CD14-positive monocyte (primary cell): Measurements from ENCODE around the gene ZAP70. TPM values are rescaled to one million over a fixed set of nuclear protein-coding genes. Genes with fewer than 3 reads are reported as not detected.

Experiments
- DNase-seq, 3 donors: peaks; one replicate each; pipeline ENCODE4 v3.0.0-alpha.2; 2011 to 2022
- H2AFZ ChIP-seq: 2 replicates; pipeline ENCODE4 v1.6.0; 2012; ENCODE audit warnings: mild to moderate bottlenecking, low read depth, low read length, inconsistent platforms; ENCODE audit not compliant: insufficient read depth, poor library complexity, severe bottlenecking
- H3K27ac ChIP-seq, 2 donors: 1 replicate in 1 of 2; 2 replicates in 1 of 2; pipeline ENCODE4 v1.5.1; 2012 to 2013; ENCODE audit warnings: low read length in 2 of 2, control low read depth in 1 of 2, inconsistent platforms in 1 of 2, low read depth in 1 of 2, mild to moderate bottlenecking in 1 of 2
- H3K27me3 ChIP-seq, 2 donors: one replicate each; pipeline versions ENCODE4 v1.6.0 to v1.6.1; 2011 to 2013; ENCODE audit warnings: low read length in 2 of 2; ENCODE audit not compliant: control insufficient read depth in 2 of 2, insufficient read depth in 2 of 2
- H3K36me3 ChIP-seq, 2 donors: replicated peaks in 1 of 2; 1 replicate in 1 of 2; 2 replicates in 1 of 2; pipeline versions ENCODE4 v1.5.1 to v1.6.1; 2012 to 2013; ENCODE audit warnings: low read length in 2 of 2, control low read depth in 1 of 2, inconsistent platforms in 1 of 2, mild to moderate bottlenecking in 1 of 2; ENCODE audit not compliant: insufficient read depth in 2 of 2, control insufficient read depth in 1 of 2
- H3K4me1 ChIP-seq, 2 donors: 1 replicate in 1 of 2; 2 replicates in 1 of 2; pipeline versions ENCODE4 v1.5.1 to v1.6.1; 2012 to 2013; ENCODE audit warnings: low read length in 2 of 2, control low read depth in 1 of 2, inconsistent platforms in 1 of 2, mild to moderate bottlenecking in 1 of 2, moderate library complexity in 1 of 2; ENCODE audit not compliant: insufficient read depth in 2 of 2, control insufficient read depth in 1 of 2
- H3K4me2 ChIP-seq: replicated peaks from 2 replicates; pipeline ENCODE3; 2012; ENCODE audit warnings: low read length, moderate library complexity, mild to moderate bottlenecking; ENCODE audit not compliant: poor library complexity, severe bottlenecking; ENCODE audit errors: extremely low read depth
- H3K4me3 ChIP-seq, 3 experiments: fragments of 200-600 bp in 1 of 3; sonication (generic) in 1 of 3; replicated peaks in 1 of 3; 1 replicate in 2 of 3; 2 replicates in 1 of 3; pipeline ENCODE4 v1.5.1; 2011 to 2013; ENCODE audit warnings: low read length in 3 of 3, mild to moderate bottlenecking in 3 of 3, control low read depth in 2 of 3, low read depth in 2 of 3, inconsistent platforms in 1 of 3, moderate library complexity in 1 of 3
- H3K79me2 ChIP-seq: 2 replicates; pipeline ENCODE4 v1.6.0; 2012; ENCODE audit warnings: mild to moderate bottlenecking, control low read depth, inconsistent platforms, low read length, moderate library complexity; ENCODE audit not compliant: insufficient read depth
- H3K9ac ChIP-seq: 2 replicates; pipeline ENCODE4 v1.6.0; 2017; ENCODE audit warnings: low read length, mild to moderate bottlenecking; ENCODE audit not compliant: insufficient read depth, poor library complexity, severe bottlenecking
- H3K9me3 ChIP-seq, 2 donors: replicated peaks in 1 of 2; 1 replicate in 1 of 2; 2 replicates in 1 of 2; pipeline versions ENCODE4 v1.5.1 to v1.6.1; 2012 to 2013; ENCODE audit warnings: low read length in 2 of 2, control low read depth in 1 of 2; ENCODE audit not compliant: control insufficient read depth in 1 of 2, insufficient read depth in 1 of 2
- H4K20me1 ChIP-seq: 2 replicates; pipeline ENCODE4 v1.6.0; 2012; ENCODE audit warnings: mild to moderate bottlenecking, low read length, control low read depth, moderate library complexity; ENCODE audit not compliant: insufficient read depth
- H3K27ac Mint-ChIP-seq, 7 donors: one replicate each; pipeline ENCODE4 v1.8.0; 2020; ENCODE audit warnings: mild to moderate bottlenecking in 7 of 7, mixed read lengths in 7 of 7, moderate library complexity in 6 of 7, inconsistent platforms in 2 of 7
- H3K27me3 Mint-ChIP-seq, 3 donors: one replicate each; pipeline ENCODE4 v1.8.0; 2021 to 2022; ENCODE audit warnings: low read depth in 3 of 3, mild to moderate bottlenecking in 3 of 3, mixed read lengths in 3 of 3, moderate library complexity in 3 of 3, inconsistent platforms in 1 of 3
- H3K36me3 Mint-ChIP-seq, 2 donors: one replicate each; pipeline ENCODE4 v1.8.0; 2020; ENCODE audit warnings: mixed read lengths in 2 of 2, inconsistent platforms in 1 of 2, mild to moderate bottlenecking in 1 of 2
- H3K4me1 Mint-ChIP-seq: one replicate; pipeline ENCODE4 v1.8.0; 2020; ENCODE audit warnings: mild to moderate bottlenecking, mixed read lengths
- H3K4me3 Mint-ChIP-seq, 2 donors: one replicate each; pipeline ENCODE4 v1.8.0; 2020; ENCODE audit warnings: mild to moderate bottlenecking in 2 of 2, mixed read lengths in 2 of 2, moderate library complexity in 1 of 2
- H3K9me3 Mint-ChIP-seq, 7 donors: one replicate each; pipeline ENCODE4 v1.8.0; 2020 to 2022; ENCODE audit warnings: mixed read lengths in 7 of 7, mild to moderate bottlenecking in 6 of 7, moderate library complexity in 6 of 7, inconsistent platforms in 2 of 7
- WGBS: methylation state at CpG from one replicate; pipeline ENCODE4 v1.1.5; 2013; ENCODE audit warnings: missing lambda C conversion rate; ENCODE audit not compliant: insufficient coverage; 5-methylcytosine and 5-hydroxymethylcytosine counted together
- intact Hi-C, 2 donors: fragments of 100-400 bp; cut with micrococcal nuclease; formaldehyde crosslinking; loops; one replicate each; pipeline versions ENCODE4 v1.15.0 to v1.15.1; 2023
- polyA plus RNA-seq, 3 donors: library from polyadenylated mRNA; depleted of rRNA in 1 of 3; unstranded in 2 of 3; stranded (reverse) in 1 of 3; fragments of 300-500 nt in 2 of 3; fragments of >200 nt in 1 of 3; fragmentation: Illumina TruSeq in 2 of 3; gene quantifications; 1 replicate in 2 of 3; 2 replicates in 1 of 3; pipeline ENCODE4 v1.2.3, GENCODE V29; 2012 to 2021
- TF ChIP-seq, protein P1 (sequence below): fragments of 200-600 bp; IDR thresholded peaks from one replicate; pipeline ENCODE4 v1.8.0; 2022; ENCODE audit warnings: antibody characterized with exemption, mild to moderate bottlenecking

The ZAP70 gene
- polyA plus RNA-seq, 3 donors = 0.30 to 0.69 (median 0.38) TPM

DNA sequence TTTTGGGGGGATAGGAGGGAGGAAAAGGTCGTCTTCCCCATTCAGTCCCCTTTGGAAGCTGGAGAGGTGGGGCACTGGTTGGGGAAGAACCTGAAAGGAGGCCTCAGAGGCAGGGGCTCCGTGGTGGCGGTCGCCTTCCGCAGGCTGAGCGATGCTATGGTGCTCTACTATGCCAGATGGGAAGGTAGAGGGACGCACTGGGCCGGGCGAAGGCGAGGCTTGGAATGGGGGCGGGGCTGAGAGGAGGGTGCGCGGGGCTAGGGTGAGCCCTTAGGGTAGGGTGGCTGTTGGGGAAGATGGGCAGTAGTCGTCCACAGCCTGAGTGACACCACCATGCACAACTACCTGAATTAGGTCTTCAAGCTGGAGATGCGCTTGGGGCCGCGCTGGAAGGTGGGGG lies 11.1 kb downstream of the ZAP70 start:
- DNase-seq = no peak
- Histone ChIP-seq H3K4me2 (no peak overlapping the region), H4K20me1 (no peaks in the 10 kb centered on the region), H3K36me3 (no peaks in the 10 kb centered on the region), H3K27ac (no peak overlapping the region), H3K9me3 (peaks cover 0 to 8% of the 10 kb centered on the region in 2 donors), H3K9ac (no peak overlapping the region), H3K4me1 (no peaks in the 10 kb centered on the region), H3K4me3 (no peak overlapping the region), H3K79me2 (no peaks in the 10 kb centered on the region), H2AFZ (no peak overlapping the region), H3K27me3 (no peaks in the 10 kb centered on the region)
- intact Hi-C loops = no loop called here
- 83% methylated on average over 10 of the region's 17 CpGs for WGBS
- Mint-ChIP-seq H3K4me1 (no peaks in the 10 kb centered on the region), H3K27ac (no peak overlapping the region), H3K36me3 (no peaks in the 10 kb centered on the region), H3K4me3 (no peak overlapping the region), H3K27me3 (peaks cover 1 to 12% (median 7%) of the 10 kb centered on the region in 3 donors), H3K9me3 (peaks cover 4 to 11% (median 8%) of the 10 kb centered on the region in 7 donors)
- TF ChIP-seq, protein P1, sequence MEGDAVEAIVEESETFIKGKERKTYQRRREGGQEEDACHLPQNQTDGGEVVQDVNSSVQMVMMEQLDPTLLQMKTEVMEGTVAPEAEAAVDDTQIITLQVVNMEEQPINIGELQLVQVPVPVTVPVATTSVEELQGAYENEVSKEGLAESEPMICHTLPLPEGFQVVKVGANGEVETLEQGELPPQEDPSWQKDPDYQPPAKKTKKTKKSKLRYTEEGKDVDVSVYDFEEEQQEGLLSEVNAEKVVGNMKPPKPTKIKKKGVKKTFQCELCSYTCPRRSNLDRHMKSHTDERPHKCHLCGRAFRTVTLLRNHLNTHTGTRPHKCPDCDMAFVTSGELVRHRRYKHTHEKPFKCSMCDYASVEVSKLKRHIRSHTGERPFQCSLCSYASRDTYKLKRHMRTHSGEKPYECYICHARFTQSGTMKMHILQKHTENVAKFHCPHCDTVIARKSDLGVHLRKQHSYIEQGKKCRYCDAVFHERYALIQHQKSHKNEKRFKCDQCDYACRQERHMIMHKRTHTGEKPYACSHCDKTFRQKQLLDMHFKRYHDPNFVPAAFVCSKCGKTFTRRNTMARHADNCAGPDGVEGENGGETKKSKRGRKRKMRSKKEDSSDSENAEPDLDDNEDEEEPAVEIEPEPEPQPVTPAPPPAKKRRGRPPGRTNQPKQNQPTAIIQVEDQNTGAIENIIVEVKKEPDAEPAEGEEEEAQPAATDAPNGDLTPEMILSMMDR = no peak

DNA sequence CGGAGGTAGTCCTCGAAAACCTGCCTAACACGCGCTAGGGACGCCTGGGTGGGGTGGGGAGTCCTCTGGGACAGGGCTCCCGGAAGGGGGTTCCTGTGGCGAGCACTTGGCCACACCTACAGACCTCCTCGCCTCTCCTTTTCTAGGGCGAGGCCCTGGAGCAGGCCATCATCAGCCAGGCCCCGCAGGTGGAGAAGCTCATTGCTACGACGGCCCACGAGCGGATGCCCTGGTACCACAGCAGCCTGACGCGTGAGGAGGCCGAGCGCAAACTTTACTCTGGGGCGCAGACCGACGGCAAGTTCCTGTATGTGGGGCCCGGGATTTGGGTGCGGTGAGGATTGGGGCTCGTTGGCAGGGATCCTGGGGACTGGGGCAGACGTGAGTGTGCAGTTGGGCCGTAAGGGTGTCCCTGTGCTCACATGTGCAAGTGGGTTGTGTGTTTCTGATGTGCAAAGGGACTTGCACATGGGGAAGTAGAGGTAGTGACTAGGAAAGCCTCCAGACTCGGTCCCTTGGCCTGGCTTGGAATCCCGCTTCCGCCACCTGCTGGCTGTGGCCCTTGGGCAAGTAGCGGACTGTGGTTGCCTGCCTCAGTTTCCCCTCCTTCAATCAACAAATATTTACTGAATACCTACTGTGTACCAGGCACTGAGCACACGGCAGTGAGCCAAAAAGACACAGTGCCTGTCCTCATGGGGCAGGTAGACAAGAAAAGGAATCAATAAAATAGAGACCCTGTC lies 11.7 kb downstream of the ZAP70 start:
- Mint-ChIP-seq H3K9me3 (peaks cover 8 to 13% (median 10%) of the 10 kb centered on the region in 7 donors), H3K36me3 (no peaks in the 10 kb centered on the region), H3K4me3 (no peak overlapping the region), H3K27me3 (peaks cover 1 to 12% (median 5%) of the 10 kb centered on the region in 3 donors), H3K27ac (no peak overlapping the region), H3K4me1 (no peaks in the 10 kb centered on the region)
- H2AFZ ChIP-seq = no peak overlapping the region
- no peaks in the 10 kb centered on the region for H3K4me1 ChIP-seq
- no peaks in the 10 kb centered on the region for H3K27me3 ChIP-seq
- TF ChIP-seq, protein P1 = no peak
- intact Hi-C loops = no loop called here
- H4K20me1 ChIP-seq = no peaks in the 10 kb centered on the region
- 97% methylated on average over 18 of the region's 31 CpGs for WGBS
- no peak overlapping the region for H3K4me3 ChIP-seq
- DNase-seq = no peak
- peaks cover 0 to 12% of the 10 kb centered on the region in 2 donors for H3K9me3 ChIP-seq
- no peaks in the 10 kb centered on the region for H3K36me3 ChIP-seq
- H3K9ac ChIP-seq = no peak overlapping the region
- H3K27ac ChIP-seq = no peak overlapping the region
- H3K4me2 ChIP-seq = no peak overlapping the region
- H3K79me2 ChIP-seq = no peaks in the 10 kb centered on the region
